Keratinocyte (primary cell): ENCODE measurements around the gene GRK4. TPM values are rescaled to one million over a fixed set of nuclear protein-coding genes. Genes with fewer than 3 reads are reported as not detected.

Experiments
- DNase-seq: peaks from one replicate; pipeline ENCODE4 v3.0.0-alpha.2; 2011; ENCODE audit warnings: low read depth, missing footprints, low spot score
- FAIRE-seq: peaks from 2 replicates; lab custom pipeline; 2011; peaks lifted over from hg19 to GRCh38; lab: Jason Lieb, UNC
- H2AFZ ChIP-seq: 2 replicates; pipeline ENCODE4 v1.6.0; 2012; ENCODE audit warnings: low read length, control low read depth, inconsistent platforms; ENCODE audit not compliant: control insufficient read depth
- H3K27ac ChIP-seq: 2 replicates; pipeline ENCODE4 v1.5.1; 2011; ENCODE audit warnings: low read length; ENCODE audit not compliant: control insufficient read depth, insufficient read depth
- H3K27me3 ChIP-seq: 3 replicates; pipeline ENCODE4 v1.6.0; 2011; ENCODE audit warnings: low read length; ENCODE audit not compliant: control insufficient read depth, insufficient read depth; ENCODE audit errors: extremely low read depth
- H3K36me3 ChIP-seq, 2 experiments: 2 replicates in 1 of 2; 3 replicates in 1 of 2; pipeline ENCODE4 v1.5.1; 2011; ENCODE audit warnings: low read length in 2 of 2, mild to moderate bottlenecking in 1 of 2; ENCODE audit not compliant: control insufficient read depth in 2 of 2, insufficient read depth in 2 of 2; ENCODE audit errors: extremely low read depth in 1 of 2
- H3K4me1 ChIP-seq: 3 replicates; pipeline ENCODE4 v1.5.1; 2011; ENCODE audit warnings: low read length; ENCODE audit not compliant: control insufficient read depth, insufficient read depth; ENCODE audit errors: extremely low read depth
- H3K4me2 ChIP-seq: 3 replicates; pipeline ENCODE4 v1.6.0; 2011; ENCODE audit warnings: low read depth, low read length; ENCODE audit not compliant: control insufficient read depth, insufficient read depth; ENCODE audit errors: extremely low read depth
- H3K4me3 ChIP-seq, 3 experiments: fragments of 200-600 bp in 1 of 3; sonication (generic) in 1 of 3; 2 replicates in 2 of 3; 3 replicates in 1 of 3; pipeline ENCODE4 v1.5.1; 2011 to 2016; ENCODE audit warnings: low read length in 3 of 3, mild to moderate bottlenecking in 3 of 3, control low read depth in 2 of 3, inconsistent platforms in 1 of 3, low read depth in 1 of 3, mixed read lengths in 1 of 3, mixed run types in 1 of 3, moderate library complexity in 1 of 3; ENCODE audit not compliant: control insufficient read depth in 2 of 3, insufficient read depth in 2 of 3; ENCODE audit errors: extremely low read depth in 1 of 3
- H3K79me2 ChIP-seq: 2 replicates; pipeline ENCODE4 v1.6.0; 2012; ENCODE audit warnings: low read length; ENCODE audit not compliant: control insufficient read depth, insufficient read depth
- H3K9ac ChIP-seq: 3 replicates; pipeline ENCODE4 v1.6.0; 2011; ENCODE audit warnings: low read length; ENCODE audit not compliant: control insufficient read depth, insufficient read depth; ENCODE audit errors: extremely low read depth
- H3K9me1 ChIP-seq: 3 replicates; pipeline ENCODE4 v1.6.0; 2011; ENCODE audit warnings: low read length; ENCODE audit not compliant: control insufficient read depth, insufficient read depth; ENCODE audit errors: extremely low read depth
- H3K9me3 ChIP-seq: 2 replicates; pipeline ENCODE4 v1.5.1; 2012; ENCODE audit warnings: low read depth, low read length; ENCODE audit not compliant: control insufficient read depth
- H4K20me1 ChIP-seq: 3 replicates; pipeline ENCODE4 v1.6.0; 2011; ENCODE audit warnings: low read length; ENCODE audit not compliant: control insufficient read depth, insufficient read depth; ENCODE audit errors: extremely low read depth
- CTCF ChIP-seq, 3 experiments: IDR thresholded peaks in 1 of 3; conservative IDR thresholded peaks in 1 of 3; optimal IDR thresholded peaks in 1 of 3; 2 replicates in 2 of 3; 3 replicates in 1 of 3; pipeline versions ENCODE3 to v1.5.1; 2011; ENCODE audit warnings: low read length in 3 of 3, mild to moderate bottlenecking in 3 of 3, moderate library complexity in 2 of 3, control low read depth in 1 of 3, inconsistent platforms in 1 of 3; ENCODE audit not compliant: insufficient read depth in 2 of 3; ENCODE audit errors: extremely low read depth in 1 of 3
- EZH2 ChIP-seq: IDR thresholded peaks from one replicate; pipeline ENCODE4 v1.6.1; 2012; ENCODE audit warnings: inconsistent platforms, mild to moderate bottlenecking, low read length, moderate library complexity
- dilution Hi-C: fragments of 300-500 bp; cut with MboI; formaldehyde crosslinking; loops from one replicate; pipeline ENCODE4 v1.7.0; 2020; ENCODE audit warnings: low sequenced_read_pairs; ENCODE audit not compliant: extremely low pct_ligation_motif_present
- polyA plus RNA-seq, 5 experiments: library from polyadenylated mRNA; depleted of rRNA in 3 of 5; stranded (reverse) in 3 of 5; stranded (forward) in 1 of 5; unstranded in 1 of 5; fragments of >200 nt; gene quantifications; 1 replicate in 1 of 5; 2 replicates in 3 of 5; 3 replicates in 1 of 5; pipeline versions ENCODE4 v1.2.1 to v1.2.3, GENCODE V29; 2011 to 2012; ENCODE audit warnings: missing spikeins in 2 of 5, low read depth in 1 of 5, low replicate concordance in 1 of 5

GRK4 gene
- polyA plus RNA-seq, 1 donor (not counting 4 experiments of a cell fraction or from before 2014, with no cell fraction given) = 4.3 TPM

- Histone ChIP-seq H4K20me1 (no peaks in the 10 kb centered on the region), H3K4me1 (no peaks in the 10 kb centered on the region), H3K79me2 (no peaks in the 10 kb centered on the region), H3K27ac (no peak overlapping the region), H2AFZ (no peak overlapping the region), H3K9me1 (no peaks in the 10 kb centered on the region), H3K4me3 (no peak overlapping the region), H3K9me3 (no peaks in the 10 kb centered on the region), H3K9ac (no peak overlapping the region), H3K27me3 (no peaks in the 10 kb centered on the region), H3K36me3 (no peaks in the 10 kb centered on the region), H3K4me2 (no peak overlapping the region)
- dilution Hi-C loops = no loop called here
- FAIRE-seq (no peak), DNase-seq (no peak)
- no peak for TF ChIP-seq CTCF (optimal IDR thresholded peaks at IDR 0.05 in 1 of 3, IDR thresholded peaks at IDR 0.05 in 1 of 3, conservative IDR thresholded peaks at IDR 0.05 in 1 of 3; ENCODE audit: extremely low read depth in 1 of 3, insufficient read depth in 2 of 3, low read length in 3 of 3)
- no peak for TF ChIP-seq EZH2
These were observed 90.9 kb downstream of the GRK4 start for GRCh38 chr4:3054169-3054759.

GRCh38 chr4:3059943-3060342 is 96.6 kb downstream of the GRK4 start:
- Histone ChIP-seq H3K4me3 (no peak overlapping the region), H3K9me1 (no peaks in the 10 kb centered on the region), H3K4me1 (no peaks in the 10 kb centered on the region), H3K79me2 (no peaks in the 10 kb centered on the region), H3K27me3 (no peaks in the 10 kb centered on the region), H3K27ac (no peak overlapping the region), H3K4me2 (no peak overlapping the region), H3K36me3 (no peaks in the 10 kb centered on the region), H4K20me1 (no peaks in the 10 kb centered on the region), H3K9me3 (no peaks in the 10 kb centered on the region), H3K9ac (no peak overlapping the region), H2AFZ (no peak overlapping the region)
- no peak for FAIRE-seq
- no peak for DNase-seq
- no peak for TF ChIP-seq CTCF (optimal IDR thresholded peaks at IDR 0.05 in 1 of 3, IDR thresholded peaks at IDR 0.05 in 1 of 3, conservative IDR thresholded peaks at IDR 0.05 in 1 of 3; ENCODE audit: extremely low read depth in 1 of 3, insufficient read depth in 2 of 3, low read length in 3 of 3)
- no peak for TF ChIP-seq EZH2
- dilution Hi-C loops = no loop called here
